CD4-positive, alpha-beta T cell treated with Interleukin-2 at 100 ng/mL for 4 hours (primary cell): Measurements from ENCODE around the gene MRPL17.
A peak's percentile ranks its signal among the peaks of the same experiment; 100 is the strongest.

Experiments used
- DNase-seq: peaks from one replicate; pipeline ENCODE4 v3.0.0-alpha.2; 2020; ENCODE audit warnings: low spot score

MRPL17 gene

DNA sequence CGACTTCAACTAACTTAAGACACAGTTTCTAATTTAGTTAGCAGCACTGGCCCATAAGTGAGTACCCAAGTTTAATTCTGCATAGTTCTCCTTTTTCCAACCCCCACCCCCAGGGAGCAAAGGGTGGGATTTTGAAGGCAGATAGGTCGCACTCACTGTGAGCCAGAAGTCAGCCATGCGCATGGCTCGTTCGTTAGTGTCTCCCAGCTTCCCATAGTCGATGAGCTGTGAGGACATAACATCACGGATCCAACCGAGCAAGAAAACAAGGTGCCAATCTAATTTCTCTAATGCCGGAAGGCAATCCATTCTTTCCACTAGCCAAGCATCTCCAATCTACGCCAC, 577 bp downstream of the MRPL17 start:
- no peak for DNase-seq

DNA sequence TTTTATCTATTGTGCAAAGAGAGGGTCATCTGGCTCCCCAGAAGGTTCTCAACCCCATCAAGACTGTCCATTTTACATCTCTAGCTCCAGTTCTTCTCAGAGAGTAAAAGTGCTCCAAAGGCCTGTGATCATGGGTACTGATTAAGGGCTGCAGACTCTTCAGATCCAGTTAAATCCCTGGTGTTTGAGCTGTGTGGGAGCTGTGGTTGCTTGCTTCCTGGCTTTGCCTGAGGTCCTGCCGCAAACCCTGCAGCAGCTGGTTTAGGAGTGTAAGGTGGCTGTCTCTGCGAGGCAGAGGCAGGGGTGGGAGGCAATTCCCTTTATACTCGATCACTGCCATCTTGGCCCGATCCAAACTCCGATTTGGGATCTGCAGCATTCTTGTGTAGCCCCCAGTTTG, 1.2 kb downstream of the MRPL17 start:
- DNase-seq: no peak

DNA sequence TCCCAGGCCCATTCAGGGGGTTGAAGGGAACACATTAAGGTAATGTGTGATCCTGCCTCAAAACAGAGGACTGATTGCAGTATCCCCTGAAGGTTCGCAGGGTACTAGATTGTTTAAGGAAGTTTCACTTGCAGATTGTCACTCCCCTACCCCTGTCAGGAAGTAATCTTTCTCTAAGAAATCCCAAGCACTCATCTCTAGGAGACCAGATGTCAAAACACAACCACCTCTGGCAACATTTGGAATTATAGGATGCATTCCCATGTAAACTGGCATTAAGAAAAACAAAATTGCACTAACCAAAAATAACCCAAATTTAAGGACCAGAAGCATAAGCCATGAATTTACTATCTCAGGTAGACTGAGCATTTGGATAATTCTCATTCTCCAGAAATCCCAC, 1.6 kb downstream of the MRPL17 start:
- no peak for DNase-seq

DNA sequence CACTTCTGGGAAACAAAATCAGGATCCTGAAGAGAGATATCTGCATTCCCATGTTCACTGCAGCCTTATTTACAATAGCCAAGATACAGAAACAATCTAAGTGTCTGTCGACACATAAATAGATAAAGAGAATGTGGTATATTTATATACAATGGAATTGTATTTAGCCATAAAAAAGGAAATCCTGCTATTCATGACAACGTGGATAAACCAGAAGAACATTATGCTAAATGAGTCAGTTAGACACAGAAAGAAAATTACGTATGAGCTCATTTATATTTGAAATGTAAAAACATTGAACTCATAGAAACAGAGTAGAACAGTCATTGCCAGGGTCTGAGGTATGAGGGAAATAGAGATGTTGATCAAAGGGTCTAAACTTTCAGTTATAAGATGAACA, 6.1 kb downstream of the MRPL17 start:
- no peak for DNase-seq

DNA sequence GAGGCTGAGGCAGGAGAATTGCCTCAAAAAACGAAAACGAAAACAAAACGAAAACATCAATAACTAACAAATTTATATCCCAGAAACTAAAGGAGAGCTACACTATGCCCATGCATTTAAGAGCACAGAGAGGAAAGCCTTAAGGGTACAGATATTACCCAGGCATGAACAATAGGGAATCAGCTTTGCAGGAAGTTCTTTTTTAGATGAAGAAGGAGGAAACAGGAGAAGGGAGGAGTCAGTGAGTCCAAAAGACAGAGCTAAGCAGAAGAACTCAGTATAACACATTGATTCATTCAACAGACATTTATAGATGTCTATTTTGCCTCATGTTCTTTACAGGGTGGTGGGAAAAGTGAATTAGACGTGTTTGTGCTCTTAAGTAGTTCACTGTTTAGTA, 8.3 kb downstream of the MRPL17 start:
- no peak for DNase-seq

DNA sequence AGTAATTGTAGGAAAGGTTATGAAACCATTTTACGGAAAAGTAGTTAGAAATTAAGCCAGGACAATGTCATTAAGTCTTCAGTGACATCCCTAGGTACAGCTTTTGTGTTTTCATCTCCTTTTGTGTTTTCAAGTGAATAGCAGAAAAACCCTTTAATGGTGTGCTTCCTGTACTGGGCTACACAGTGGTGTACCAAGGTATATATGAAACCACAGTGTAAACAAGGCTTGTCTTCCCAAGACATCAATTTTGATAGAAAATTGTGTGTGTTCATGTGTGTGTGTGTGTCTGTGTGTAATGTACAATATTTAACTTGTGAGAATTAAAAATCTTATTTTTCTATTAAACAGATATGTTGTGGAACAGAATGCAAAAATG, 8.9 kb downstream of the MRPL17 start:
- DNase-seq: no peak

DNA sequence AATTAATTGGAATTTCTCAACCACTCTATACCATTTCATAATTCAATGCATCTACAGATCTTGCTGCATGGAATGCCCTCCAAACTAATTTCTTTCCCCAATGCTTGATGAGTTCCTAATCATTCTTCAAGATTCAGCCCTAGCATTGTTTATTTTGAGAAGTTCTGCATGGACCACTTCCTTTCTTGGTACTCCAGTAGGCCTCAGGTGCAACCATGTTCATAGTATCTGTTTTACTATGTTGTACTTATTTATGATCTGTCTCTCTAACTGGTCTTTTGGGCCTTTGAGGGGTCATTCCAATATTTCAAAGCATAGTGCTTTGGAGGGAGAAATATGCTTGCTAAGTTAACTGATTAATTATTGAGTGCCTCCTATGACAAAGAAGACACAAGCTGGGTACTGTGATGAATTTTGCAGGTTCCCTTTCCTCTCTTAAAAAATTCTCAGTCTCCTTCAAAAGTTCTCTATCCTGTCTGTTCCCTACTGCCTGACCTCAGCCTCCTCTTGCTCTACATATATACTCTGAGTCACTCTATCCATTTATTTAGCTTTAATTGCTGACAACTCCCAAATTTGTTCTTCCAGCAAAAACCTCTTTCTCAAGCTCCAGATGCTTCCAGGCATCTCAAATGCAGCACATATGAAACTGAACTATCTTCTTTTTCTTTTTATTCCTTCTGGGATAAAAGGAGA, 9.5 kb downstream of the MRPL17 start:
- no peak for DNase-seq

DNA sequence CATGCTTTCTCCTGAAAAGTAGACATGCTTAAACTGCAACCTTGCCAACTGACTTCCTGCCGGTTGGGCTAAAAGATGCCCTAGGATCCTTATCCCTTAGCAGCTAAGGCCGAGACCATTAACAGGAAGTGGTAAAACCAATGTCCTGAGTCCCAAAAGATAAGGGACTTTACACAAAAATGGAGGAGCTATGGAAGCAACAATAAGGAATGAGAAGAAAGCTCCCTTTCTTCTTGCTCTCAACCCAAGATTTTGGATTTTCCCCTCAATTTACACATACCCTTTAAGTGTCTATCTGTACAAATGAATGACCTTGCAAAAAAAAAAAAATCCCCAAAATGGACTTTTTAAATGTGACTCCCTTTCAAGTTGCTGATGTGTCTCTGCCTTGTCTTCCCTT, 11.1 kb downstream of the MRPL17 start:
- DNase-seq: no peak

DNA sequence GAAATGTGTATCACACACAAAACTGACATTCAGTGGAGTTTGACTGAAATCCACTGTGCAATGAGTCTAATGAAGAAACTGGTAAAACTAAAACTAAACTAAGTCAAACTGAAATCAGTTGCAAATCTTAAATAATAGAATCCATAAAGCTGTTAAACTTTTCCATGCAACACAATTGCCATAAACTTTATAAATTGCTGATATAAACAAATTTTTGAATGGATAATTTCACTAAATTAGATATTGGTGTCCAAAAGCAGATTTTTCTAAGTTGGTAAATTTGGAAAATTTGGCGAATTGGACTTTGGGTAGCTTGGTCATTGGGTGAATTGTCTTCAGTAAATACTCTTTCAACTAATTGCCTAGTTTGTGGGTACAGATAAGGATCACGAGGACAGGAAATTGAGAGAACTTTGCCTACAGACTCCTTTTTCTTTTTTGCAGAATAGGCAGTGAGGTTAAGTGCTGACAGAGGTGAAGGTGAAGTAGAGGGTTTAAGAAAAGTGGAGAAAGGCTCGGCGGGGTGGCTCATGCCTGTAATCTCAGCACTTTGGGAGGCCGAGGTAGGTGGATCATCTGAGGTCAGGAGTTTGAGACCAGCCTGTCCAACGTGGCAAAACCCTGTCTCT, 12.8 kb downstream of the MRPL17 start:
- DNase-seq: peak; percentile 15

DNA sequence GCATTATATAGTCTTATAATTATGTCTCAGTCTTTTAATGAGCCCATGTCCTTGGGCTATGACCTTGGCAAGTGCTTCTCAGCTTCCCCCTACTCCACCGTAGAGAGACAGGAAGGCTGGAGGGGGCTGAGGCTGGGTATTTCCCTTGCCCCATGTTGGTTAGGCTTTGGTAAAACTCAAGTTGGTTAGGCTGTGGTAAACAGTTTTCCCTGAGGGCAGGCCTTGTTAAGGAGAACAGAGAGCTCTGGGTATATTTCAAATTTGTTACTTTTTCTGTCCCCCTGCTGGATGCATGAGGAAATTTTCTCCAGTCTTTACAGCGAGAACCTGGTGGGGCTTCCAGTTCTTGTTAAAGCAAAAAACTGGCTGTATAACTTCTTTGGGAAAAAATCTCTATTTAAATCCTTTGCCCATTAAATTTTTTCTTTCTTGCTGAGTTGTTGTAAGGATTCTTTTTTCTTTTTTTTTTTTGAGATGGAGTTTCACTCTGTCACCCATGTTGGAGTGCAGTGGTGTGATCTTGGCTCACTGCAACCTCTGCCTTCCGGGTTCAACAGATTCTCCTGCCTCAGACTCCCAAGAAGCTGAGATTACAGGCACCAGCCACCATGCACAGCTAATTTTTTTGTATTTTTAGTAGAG, 15.3 kb downstream of the MRPL17 start:
- DNase-seq: peak; percentile 69

DNA sequence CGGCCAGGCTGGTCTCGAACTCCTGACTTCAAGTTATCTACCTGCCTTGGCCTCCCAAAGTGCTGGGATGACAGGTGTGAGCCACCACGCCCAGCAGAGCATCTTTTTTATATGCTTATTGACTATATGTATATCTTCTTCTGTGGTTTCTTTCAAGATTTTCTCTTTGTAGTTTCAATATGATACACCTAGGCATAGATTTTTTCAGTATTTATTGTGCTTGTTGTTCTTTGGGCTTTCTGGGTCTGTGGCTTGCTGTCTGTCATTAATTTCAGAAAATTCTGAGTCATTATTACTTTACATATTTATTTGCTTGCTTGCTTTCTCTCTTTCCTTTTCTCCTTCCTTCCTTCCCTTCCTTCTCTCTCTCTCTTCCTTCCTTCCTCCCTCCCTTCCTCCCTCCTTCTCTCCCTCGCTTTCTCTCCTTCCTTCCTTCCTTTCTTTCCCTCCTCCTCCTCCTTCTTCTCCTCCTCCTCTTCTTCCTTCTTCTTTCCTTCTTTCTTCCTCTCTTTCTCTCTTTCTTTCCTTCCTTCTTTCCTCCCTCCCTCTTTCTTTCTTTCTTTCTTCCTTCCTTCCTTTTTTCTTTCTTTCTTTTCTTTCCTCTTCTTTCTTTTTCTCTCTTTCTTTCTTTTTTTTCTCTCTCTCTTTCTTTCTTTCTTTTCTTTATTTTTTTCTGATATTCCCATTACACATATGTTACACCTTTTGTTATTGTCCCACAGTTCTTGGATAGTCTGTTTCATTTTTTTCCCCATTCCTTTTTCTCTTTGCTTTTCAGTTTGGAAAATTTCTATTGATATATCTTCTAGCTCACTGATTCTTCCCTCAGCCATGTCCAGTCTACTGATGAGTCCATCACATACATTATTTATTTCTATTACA, 16.6 kb downstream of the MRPL17 start:
- peak; percentile 20 for DNase-seq

DNA sequence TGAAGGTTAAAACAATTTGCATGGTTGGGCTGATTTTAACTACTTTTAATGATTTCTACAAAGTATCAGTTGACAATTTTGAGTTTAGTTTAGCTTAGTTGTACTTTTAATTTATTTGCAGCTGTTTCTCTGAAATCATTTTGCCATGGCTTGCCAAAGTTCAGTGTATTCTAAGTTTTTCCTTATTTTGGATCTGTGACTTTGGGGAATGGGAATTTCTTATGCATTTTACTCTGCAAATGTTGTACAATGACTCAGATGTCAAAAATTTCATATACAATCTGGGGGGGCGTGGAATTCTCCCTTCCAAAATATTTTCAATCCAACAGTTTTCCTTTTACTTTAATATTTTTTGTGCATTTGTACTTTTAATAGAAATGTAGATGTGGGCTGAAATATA, 18.6 kb downstream of the MRPL17 start:
- no peak for DNase-seq

DNA sequence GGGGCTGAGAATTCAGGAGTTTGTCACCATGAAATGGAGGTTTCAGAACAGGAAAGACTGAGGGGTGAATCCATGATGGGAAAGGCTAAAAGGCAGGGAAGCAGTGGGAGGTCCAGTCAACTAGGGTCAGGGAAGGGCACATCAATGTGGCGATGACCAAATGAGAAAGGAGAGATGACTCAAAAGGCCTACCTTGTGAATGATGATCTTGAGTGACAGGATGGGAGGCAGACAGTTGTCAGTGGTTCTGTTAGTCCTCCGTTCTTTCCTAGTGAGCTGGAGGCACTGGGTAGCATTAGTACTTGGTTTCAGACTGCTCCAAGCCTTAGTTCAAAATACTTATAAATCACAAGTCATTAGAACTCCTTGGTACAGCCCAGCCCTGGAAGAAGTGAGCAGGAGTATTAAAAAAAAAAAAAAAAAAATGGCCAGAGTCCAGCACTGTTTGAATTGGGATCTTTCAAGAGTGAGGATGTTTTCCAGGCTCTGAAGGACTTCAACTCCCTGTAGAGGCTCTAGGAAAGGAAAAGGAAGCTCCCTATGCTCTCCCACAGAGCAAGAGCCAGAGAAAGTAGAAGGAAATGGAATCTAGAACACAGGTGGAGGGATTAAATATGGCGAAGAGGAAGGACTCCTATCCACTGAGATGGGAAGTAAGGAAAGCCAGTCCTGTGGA, 19.2 kb downstream of the MRPL17 start:
- DNase-seq: no peak

DNA sequence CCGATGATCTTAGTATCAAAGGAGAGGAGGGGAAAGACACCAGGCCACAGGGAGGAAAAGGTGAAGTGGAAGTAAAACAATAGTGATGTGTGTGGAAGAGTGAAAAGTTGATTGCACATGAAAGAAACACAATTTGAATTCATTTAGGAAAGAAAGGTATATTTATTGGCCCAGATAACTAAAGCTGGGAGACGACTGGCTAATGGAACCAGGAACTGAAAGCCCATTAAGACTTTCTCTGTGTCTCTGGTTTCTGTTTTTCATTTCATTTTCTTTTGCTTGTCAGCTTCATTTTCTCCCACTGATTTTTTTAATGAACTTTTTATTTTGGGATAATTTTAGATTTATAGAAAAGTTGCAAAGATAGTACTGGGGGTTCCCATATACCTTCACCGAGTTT, 22.4 kb downstream of the MRPL17 start:
- no peak for DNase-seq

DNA sequence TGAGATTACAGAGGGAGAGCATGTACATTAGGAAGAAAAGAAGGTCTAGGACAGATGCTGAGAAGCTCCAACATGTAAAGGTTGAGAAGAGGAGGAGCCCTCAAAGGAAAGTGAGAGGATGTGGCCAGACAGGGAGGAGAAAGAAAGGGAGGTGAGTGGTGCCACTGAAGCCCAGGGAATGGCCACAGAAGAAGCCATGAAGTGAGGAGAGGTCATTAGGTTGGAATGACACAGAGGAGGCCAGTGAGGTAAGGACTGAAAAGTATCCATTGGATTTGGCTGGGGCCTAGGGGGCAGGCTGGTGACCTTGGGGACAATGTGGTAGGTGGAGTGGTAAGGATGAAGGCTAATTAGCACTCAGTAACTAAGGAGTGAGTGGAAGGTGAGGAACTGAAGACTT, 24.5 kb downstream of the MRPL17 start:
- no peak for DNase-seq

DNA sequence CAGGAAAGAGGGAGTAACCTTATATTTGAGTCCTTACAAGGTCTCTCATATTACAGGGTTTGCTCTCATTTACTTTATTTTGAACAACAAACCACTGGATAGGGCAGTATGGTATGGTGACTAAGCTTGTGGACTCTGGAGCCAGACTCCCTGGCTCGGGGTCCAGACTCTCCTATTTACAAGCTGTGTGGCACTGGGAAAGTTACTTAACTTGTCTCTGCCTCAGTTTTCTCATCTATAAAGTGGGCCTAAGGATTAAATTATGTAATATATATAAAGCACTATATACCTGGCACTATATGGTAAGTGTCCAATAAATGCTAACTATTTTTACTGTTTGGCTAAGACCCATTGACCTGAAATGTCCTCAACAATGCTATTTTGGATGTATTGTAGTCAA, 25.8 kb downstream of the MRPL17 start:
- no peak for DNase-seq

DNA sequence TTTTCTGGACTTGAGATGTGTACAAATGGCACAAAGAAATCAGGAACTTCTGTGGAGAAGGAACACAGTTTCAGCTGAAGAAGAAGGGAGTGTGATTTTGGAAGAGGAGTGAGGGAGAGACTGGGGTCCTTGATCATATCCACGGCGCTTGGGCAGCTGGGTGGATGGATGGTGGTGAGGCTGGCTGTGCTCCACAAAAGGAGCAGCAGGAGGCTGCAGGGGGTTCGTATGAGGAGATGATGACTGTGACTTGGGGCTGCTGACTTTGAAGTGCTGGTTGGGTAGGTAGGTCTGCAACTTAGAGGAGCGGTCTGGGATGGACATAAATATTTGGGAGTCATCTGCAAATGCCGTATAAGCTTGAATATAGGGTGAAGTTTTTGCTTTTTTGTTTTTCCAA, 26.2 kb downstream of the MRPL17 start:
- DNase-seq: no peak

DNA sequence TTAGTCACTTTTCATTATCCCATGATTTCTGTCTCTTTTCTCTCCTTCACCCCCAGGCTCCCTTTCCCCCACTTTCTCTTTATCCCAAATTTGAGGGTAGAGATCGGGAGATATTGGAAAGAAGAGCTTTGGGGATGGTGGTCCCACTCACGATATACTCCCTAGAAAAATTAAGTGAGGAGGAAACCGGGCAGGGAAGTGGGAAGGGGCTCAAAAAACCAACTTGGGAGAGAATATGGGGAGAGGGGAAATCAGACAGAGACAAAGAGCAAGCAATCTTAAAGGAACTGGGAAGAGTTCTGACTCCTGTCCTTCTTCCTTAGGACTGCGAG, 26.6 kb downstream of the MRPL17 start:
- no peak for DNase-seq

DNA sequence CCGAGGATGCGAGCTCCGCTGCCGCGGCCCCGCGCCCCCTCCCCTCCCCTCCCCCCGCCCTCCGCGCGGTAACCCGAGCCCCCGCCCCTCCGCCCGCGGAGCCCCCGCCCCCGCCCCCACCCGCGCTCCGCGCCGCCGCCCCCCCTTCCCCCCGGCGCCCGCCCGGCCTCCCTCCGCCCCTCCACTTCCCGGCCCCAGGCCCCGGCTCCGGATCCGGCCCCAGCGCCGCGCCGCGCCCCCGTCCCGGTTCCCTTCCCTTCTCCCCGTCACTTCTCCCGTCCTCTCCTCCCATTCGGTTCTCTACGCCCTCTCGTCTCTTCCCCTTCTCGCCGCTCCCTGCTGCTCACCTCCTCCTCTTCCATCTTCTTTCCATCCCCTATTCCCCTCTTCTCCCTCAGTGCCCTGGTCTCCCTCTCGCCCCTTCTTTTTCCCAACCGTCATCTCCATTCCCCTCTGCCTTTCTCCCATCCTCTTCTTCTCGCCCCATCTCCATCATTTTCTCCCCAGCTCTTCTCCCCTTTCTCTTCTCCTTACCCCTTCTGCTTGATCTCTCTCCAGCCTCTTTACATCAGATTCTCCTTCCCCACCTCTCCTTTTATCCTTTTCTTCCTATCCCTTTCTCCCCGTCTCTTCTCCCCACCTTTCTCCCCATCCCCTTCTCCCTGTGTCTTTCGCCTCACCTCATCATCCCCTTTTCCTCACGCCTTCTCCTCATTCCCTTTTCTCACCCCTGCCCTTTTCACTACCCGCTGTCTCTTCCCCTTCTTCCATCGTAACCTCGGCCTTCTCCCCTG, 27.2 kb downstream of the MRPL17 start, which contains the start of gene DCHS1:
TSS of gene DCHS1 (minus strand) at position 20 of the 794 bp plus-strand sequence. CDS start 14,196 bp downstream, outside the sequence.
- DNase-seq: no peak

DNA sequence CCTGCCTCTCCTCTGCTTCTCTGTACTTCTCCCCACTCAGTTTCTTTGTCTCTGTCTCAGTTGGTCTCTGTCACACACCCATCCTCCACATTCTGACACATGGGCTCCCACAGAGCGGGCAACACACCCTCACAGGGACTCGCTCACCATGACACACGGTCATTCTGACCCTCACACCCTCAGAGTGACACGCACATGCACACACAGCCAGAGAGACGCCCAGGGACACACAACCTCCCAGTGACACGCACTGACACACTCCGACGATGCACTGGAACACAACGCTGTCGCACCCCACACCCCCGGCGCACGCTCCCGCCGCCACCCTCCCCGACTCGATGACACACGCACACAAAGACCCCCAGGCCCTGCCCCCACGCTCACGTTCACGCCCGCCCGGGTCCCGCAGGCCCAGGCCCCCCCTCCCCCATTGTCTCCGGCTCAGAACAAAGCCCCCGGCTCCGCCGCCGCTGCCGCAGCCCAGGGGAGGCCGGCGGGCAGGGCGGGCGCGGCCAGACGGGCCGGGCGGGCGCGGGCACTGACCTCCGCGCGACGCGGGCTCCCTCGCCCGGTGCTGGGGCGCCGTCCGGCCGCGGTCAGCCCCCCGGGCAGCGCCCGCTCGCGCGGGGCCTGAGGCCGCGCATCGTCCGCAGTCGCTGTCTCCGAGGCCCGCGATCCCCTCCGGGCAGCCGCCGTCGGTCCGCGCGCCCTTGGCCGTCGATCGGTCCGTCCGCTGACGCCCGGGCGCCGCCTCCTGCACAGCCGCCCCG, 27.9 kb downstream of the MRPL17 start:
- DNase-seq: peak; percentile 35
